NCI-H526 (cell line): ENCODE results near the gene KMO.

Experiments used
- DNase-seq, 2 experiments: peaks; one replicate each; lab custom pipeline; 2025; lab: John Stamatoyannopoulos, UW

Gene KMO

DNA sequence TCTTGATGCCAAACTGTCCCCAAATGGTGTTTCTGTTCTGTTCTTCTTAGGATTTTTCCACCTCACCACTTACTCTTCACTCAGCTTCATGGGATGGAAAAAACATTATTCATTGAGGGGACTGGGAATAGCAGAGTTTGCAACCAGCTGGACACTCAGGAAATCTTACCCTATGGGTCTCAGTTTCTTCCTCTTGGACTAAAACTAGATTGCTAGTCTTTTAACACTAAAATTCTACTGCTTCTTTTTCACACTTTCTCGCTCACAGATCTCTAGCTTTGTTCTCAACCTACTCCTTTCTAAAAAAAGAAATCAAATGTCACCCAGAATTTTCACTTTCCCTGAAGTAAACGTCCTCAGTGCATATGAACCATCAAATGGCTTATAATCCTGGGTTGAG is 4.8 kb downstream of the KMO start:
- DNase-seq: no peak

DNA sequence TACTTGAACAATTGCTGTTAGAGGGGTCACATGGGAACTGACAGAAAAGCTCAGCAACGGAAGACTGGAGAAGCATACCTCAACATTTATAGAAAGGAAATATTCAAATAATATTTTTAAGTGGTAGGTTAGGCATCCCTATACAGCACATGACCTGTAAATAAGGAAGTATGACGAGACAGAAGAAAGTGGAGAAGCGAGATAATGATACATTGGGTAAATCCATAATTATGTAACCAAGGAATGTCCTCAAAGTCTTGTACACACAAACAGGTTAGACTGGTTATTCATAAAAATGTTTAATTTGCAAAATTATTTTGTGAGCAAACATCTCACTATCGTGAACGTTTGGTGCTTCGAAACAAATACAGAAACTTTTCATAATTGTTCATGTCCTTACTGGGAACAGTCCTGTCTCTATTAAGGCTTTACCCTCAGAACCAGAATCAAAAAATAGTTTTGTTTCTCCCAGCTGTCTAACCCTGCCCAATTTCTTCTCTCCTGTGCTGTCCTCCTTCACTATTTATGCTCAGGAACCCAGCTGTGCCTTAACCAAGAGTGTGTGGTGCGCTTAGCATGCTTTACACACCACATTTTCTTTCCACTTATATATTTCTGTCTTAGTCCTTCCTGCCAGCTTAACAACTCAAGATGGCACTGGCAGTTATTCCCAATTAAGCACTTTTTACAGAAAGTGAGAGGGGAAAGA is 10.2 kb downstream of the KMO start:
- DNase-seq: peak in 1 of 2 experiments; percentile 5

DNA sequence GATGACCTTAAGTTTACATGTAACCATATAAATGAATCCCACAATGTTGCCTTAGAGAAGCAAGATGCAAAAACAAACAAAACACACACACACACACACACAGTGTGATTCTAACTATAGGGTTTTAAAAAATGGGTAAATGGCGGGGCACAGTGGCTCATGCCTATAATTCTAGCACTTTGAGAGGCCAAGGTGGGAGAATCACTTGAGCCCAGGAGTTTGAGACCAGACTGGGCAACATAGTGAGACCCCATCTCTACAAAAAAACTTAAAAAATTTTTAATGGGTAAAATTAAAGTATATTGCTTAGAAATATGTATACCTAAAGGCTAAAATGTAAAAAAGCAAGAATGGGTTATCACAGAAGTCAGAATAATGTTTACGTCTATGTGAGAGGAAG is 15.8 kb downstream of the KMO start:
- DNase-seq: no peak

DNA sequence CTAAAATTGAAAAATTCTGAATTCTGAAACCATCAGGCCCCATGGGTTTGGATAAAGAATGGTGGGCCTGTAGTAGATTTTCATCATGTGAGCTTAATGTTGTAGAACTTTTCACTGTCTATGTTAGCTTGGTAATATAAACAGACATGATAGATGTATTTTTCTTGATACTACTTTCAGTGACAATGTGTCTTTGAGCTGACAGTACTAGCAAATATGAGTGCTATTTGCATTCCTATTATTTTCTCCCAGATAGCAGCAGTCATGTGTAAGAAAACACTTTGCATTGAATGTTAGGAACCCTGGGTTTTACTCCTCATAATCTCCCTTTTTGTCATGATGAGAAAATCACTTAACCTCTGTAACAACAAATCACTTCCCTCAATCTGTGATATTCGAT is 18.1 kb downstream of the KMO start:
- no peak for DNase-seq

- DNase-seq: no peak
Measured at GRCh38 chr1:241551759-241552638, 19.8 kb downstream of the KMO start.

DNA sequence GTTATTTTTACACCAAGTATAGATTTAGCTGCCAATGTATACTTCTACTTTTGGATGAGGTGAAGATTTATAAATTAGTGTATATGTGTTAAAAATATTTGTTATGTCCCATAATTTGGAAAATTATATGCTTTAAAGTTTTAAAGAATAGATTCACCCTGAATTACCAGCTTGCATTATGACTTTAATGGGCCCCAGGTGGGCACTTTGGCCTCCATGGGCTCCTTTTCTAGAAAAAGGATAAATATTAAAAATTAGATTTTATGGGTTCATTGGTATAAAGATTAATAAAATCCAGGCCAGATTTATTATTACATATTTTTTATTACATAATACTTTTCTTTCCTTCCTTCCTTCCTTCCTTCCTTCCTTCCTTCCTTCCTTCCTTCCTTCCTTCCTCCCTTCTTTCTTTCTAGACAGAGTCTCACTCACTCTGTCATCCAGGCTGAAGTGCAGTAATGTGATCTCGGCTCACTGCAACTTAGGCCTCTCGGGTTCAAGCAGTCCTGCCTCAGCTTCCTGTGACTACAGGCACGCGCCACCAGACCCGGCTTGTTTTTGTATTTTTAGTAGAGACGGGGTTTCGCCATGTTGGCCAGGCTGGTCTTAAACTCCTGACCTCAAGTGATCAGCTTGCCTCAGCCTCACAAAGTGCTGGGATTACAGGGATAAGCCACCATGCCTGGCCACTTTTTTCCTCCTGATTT is 21.9 kb downstream of the KMO start:
- DNase-seq: no peak

GRCh38 chr1:241555526-241555925 is 23.3 kb downstream of the KMO start:
- no peak for DNase-seq

DNA sequence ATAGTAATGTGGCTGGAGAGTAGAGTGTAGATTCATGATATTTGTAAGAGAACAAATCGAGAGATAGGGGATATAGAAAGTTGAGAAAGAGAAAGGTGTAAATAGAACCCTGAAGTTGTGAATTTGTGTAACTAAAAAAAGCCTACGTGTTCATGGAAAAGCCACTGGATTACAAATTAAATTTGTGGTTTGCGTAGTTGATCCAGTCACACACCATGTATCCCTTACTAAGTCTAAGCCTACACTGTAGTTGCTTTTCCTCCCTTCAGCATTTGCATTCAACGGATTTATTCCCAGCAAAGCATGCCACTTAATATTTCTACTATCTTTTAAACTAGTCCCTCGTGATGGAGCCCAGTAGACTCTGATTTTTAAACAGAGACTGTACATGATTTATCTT is 24.9 kb downstream of the KMO start:
- DNase-seq: no peak

GRCh38 chr1:241557551-241558193 is 25.5 kb downstream of the KMO start:
- DNase-seq: no peak

GRCh38 chr1:241560146-241560848 is 28.1 kb downstream of the KMO start:
- DNase-seq: no peak

- no peak for DNase-seq
Measured at GRCh38 chr1:241560849-241561187, 28.6 kb downstream of the KMO start.

DNA sequence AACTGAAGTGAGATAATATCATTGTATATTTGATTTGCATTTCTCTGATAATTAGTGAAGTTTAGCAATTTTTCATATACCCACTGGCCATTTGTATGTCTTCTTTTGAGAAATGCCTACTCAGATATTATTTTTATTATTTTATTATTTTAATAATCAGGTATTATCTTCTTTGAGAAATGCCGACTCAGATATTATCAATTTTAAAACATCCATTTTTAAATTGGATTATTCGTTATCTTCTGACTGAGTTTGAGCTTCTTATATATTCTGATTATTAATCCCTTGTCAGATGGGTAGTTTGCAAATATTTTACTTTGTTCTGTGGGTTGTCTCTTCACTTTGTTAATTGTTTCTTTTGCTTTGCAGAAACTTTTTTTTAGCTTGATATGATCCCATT is 37.7 kb downstream of the KMO start:
- no peak for DNase-seq

GRCh38 chr1:241574154-241574553 is 42.0 kb downstream of the KMO start:
- no peak for DNase-seq

DNA sequence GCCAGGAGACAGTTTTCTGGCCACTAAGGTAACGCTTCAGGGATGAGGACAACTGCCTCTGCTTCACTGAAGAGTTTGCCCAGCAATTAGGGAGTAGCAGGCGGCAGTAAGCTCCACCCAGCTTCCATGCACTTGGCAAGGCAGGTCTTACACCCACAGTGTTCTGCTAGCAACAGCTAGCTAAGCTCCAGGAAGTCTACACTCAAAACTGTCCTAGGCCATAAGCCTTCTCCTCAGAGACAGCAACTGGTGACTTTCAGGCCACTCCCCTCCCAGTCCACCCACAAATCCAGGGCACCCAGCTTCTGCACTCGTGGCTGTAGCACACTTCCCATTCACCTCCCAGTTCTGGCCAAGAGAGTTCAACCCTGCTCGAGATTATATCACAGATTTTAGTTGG is 47.3 kb downstream of the KMO start:
- DNase-seq: no peak

DNA sequence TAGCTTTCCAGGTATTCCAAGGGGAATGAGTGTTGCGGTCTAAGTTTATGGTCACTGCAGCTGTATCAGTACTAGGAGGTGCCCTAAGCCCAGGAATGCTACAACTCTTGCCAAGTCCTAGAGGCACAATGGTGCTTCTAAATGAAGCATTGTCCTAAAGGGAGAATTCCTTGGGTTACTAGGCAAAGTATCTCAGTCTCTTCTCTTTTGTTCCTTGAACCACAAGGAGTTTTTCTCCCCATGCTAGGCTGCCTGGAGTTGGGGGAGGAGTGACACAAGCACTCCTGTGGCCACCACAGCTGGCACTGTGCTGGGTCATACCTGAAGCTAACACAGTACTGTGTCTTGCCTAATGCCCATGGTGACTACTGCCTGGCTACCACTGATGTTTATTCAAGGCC is 50.7 kb downstream of the KMO start:
- DNase-seq: no peak

- no peak for DNase-seq
Measured at GRCh38 chr1:241586905-241587512, 54.8 kb downstream of the KMO start.

GRCh38 chr1:241589521-241589920 is 57.3 kb downstream of the KMO start:
- no peak for DNase-seq

DNA sequence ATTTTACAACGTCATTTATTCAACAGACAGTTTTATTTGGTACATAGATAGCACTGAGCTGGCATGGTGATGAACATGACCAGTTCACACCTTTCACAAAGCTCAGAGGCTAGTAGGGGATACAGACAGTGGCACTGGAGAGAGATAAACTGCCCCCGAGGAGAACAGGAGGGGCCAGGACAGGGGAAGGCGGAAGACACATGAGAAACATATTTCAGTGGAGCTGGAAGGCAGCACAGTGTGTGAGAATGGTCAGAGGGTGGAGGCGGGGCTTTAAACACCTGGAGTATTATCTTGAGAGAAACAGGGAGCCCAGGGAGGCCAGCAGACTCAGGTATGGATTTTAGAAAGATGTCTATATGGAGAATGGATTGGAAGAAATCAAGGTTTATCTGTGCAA is 58.5 kb downstream of the KMO start:
- no peak for DNase-seq

DNA sequence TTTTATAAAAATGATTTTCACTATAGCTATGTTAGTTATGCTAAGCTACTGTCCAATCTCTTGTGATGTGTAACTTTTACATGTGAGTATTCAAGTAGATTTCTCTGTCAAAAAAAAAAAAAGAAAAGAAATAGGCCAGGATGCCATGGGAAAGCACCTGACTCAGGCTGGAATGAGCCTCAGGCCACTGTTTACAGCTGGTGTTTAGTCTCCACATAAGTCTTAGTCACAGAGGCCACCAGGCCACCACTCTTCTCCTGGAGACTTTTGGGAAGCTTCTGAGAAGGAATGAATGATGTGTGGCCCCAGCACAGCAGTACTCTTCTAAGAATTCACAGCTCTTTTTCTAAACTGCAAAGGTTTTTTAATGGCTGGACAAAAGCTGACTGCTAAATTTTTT is 59.1 kb downstream of the KMO start:
- DNase-seq: no peak

GRCh38 chr1:241591736-241592135 is 59.6 kb downstream of the KMO start:
- DNase-seq: no peak

DNA sequence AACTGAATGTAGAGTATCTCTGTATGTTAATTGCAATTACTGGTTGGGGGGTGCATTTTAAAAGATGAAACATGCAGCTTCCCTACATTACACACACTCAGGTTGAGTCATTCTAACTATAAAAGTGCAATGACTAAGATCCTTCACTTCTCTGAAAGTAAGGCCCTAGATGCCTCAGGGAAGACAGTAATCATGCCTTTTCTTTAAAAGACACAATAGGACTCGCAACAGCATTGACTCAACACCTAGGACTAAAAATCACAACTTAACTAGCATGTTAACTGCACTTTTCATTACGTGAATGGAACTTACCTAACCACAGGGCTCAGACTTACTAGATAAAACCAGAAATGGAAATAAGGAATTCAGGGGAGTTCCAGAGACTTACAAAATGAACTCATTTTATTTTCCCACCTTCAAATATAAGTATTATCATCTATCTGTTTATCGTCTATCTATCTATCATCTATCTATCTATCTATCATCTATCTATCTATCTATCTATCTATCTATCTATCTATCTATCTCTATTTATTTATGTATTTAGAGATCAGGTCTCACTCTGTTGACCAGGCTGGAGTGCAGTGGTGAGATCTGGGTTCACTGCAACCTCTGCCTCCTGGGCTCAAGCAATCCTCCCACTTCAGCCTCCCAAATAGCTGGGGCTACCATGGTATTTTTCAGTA is 60.2 kb downstream of the KMO start:
- no peak for DNase-seq
